Breast epithelium (tissue), 3 donors: ENCODE results near the gene RAB33A.

Experiments used
- POLR2A ChIP-seq: fragments of 450-650 bp; IDR thresholded peaks from one replicate; pipeline ENCODE4 v1.6.1; 2016; ENCODE audit warnings: antibody characterized with exemption, mild to moderate bottlenecking, moderate library complexity
- POLR2AphosphoS5 ChIP-seq, 3 donors: sonication (generic); formaldehyde crosslinking; IDR thresholded peaks; one replicate each; pipeline ENCODE4 v1.6.1; 2017; ENCODE audit warnings: antibody characterized with exemption in 3 of 3
- TF ChIP-seq, protein P1 (sequence below), 3 donors: fragments of 450-650 bp; IDR thresholded peaks; one replicate each; pipeline ENCODE4 v1.5.1; 2016 to 2017; ENCODE audit warnings: antibody characterized with exemption in 3 of 3, mild to moderate bottlenecking in 3 of 3, moderate library complexity in 3 of 3

DNA sequence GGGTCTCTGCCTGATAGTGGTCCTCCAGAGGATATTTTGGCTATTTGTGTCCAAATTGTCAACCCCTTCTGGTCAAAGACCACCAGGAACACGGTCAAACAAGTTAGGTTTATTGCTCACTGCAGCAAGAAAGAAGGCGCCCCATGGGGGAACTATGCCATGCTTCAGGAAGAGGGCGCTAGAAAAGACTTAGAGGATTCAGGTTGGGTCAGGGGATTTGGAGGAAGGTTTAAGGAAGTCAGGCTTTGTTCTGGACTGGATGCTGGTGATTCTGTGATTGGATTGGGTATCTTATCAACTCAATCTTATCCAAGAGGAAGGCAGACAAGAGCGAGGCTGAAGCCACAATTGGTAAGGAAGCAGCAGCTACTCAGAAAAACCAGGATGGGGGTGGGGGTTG lies 47.2 kb upstream of the RAB33A start:
- TF ChIP-seq, protein P1, sequence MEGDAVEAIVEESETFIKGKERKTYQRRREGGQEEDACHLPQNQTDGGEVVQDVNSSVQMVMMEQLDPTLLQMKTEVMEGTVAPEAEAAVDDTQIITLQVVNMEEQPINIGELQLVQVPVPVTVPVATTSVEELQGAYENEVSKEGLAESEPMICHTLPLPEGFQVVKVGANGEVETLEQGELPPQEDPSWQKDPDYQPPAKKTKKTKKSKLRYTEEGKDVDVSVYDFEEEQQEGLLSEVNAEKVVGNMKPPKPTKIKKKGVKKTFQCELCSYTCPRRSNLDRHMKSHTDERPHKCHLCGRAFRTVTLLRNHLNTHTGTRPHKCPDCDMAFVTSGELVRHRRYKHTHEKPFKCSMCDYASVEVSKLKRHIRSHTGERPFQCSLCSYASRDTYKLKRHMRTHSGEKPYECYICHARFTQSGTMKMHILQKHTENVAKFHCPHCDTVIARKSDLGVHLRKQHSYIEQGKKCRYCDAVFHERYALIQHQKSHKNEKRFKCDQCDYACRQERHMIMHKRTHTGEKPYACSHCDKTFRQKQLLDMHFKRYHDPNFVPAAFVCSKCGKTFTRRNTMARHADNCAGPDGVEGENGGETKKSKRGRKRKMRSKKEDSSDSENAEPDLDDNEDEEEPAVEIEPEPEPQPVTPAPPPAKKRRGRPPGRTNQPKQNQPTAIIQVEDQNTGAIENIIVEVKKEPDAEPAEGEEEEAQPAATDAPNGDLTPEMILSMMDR (IDR thresholded peaks at IDR 0.05), result no peak
- TF ChIP-seq POLR2AphosphoS5 (IDR thresholded peaks at IDR 0.05) (no peak), POLR2A (no peak)
